HEK293T (cell line): ENCODE data around the gene GHRL.

ENCODE experiments used
- CTCF ChIA-PET: fragments of 350-600 bp; formaldehyde crosslinking; extraction: SDS; loops from one replicate; lab custom pipeline; 2021; ENCODE audit warnings: antibody characterized with exemption, inconsistent platforms; lab: Yijun Ruan, JAX
- POLR2A ChIA-PET: fragments of 350-600 bp; formaldehyde crosslinking; extraction: SDS; loops from one replicate; lab custom pipeline; 2020; ENCODE audit warnings: antibody characterized with exemption, inconsistent platforms; lab: Yijun Ruan, JAX
- DNase-seq: peaks from one replicate; pipeline ENCODE4 v3.0.0; 2012; ENCODE audit warnings: mixed read lengths; ENCODE audit errors: extremely low spot score
- ARNT ChIP-seq: fragments of 450-650 bp; IDR thresholded peaks from 2 replicates; pipeline ENCODE4 v1.6.1; 2017; ENCODE audit warnings: mild to moderate bottlenecking
- BHLHE40 ChIP-seq: fragments of 450-650 bp; IDR thresholded peaks from 2 replicates; pipeline ENCODE4 v1.6.1; 2016; ENCODE audit warnings: mild to moderate bottlenecking, moderate library complexity, borderline replicate concordance
- CTBP1 ChIP-seq: fragments of 450-650 bp; IDR thresholded peaks from 2 replicates; pipeline ENCODE4 v1.6.1; 2016; ENCODE audit warnings: borderline replicate concordance
- ELF4 ChIP-seq: fragments of 450-650 bp; IDR thresholded peaks from 2 replicates; pipeline ENCODE4 v1.6.1; 2017; ENCODE audit warnings: antibody characterized with exemption
- FOXA1 ChIP-seq: fragments of 450-650 bp; IDR thresholded peaks from 2 replicates; pipeline ENCODE4 v1.6.1; 2016; ENCODE audit warnings: mild to moderate bottlenecking
- FOXK2 ChIP-seq: fragments of 450-650 bp; IDR thresholded peaks from 2 replicates; pipeline ENCODE4 v1.6.1; 2016; ENCODE audit warnings: mild to moderate bottlenecking
- FOXM1 ChIP-seq: fragments of 450-650 bp; IDR thresholded peaks from 2 replicates; pipeline ENCODE4 v1.6.1; 2017; ENCODE audit warnings: mild to moderate bottlenecking, borderline replicate concordance
- HDGF ChIP-seq: fragments of 450-650 bp; IDR thresholded peaks from 2 replicates; pipeline ENCODE4 v1.6.1; 2017; ENCODE audit warnings: antibody characterized with exemption, borderline replicate concordance
- L3MBTL2 ChIP-seq: fragments of 450-650 bp; conservative IDR thresholded peaks from 2 replicates; pipeline ENCODE4 v1.6.1; 2016; ENCODE audit warnings: mild to moderate bottlenecking
- LEF1 ChIP-seq: fragments of 450-650 bp; IDR thresholded peaks from 2 replicates; pipeline ENCODE4 v1.6.1; 2017; ENCODE audit warnings: mild to moderate bottlenecking, borderline replicate concordance
- NFRKB ChIP-seq: fragments of 450-650 bp; IDR thresholded peaks from 2 replicates; pipeline ENCODE4 v1.6.1; 2016; ENCODE audit warnings: mild to moderate bottlenecking, moderate library complexity
- SP1 ChIP-seq: fragments of 450-650 bp; IDR thresholded peaks from 2 replicates; pipeline ENCODE4 v1.6.1; 2017
- SUZ12 ChIP-seq: fragments of 450-650 bp; IDR thresholded peaks from 2 replicates; pipeline ENCODE4 v1.6.1; 2016; ENCODE audit warnings: mild to moderate bottlenecking
- TARDBP ChIP-seq: fragments of 450-650 bp; IDR thresholded peaks from 2 replicates; pipeline ENCODE4 v1.6.1; 2016
- ZNF384 ChIP-seq: fragments of 450-650 bp; IDR thresholded peaks from 2 replicates; pipeline ENCODE4 v1.6.1; 2016
- TF ChIP-seq, protein P1 (sequence below): fragments of 450-650 bp; IDR thresholded peaks from 2 replicates; pipeline ENCODE4 v1.6.1; 2016

GHRL gene

DNA sequence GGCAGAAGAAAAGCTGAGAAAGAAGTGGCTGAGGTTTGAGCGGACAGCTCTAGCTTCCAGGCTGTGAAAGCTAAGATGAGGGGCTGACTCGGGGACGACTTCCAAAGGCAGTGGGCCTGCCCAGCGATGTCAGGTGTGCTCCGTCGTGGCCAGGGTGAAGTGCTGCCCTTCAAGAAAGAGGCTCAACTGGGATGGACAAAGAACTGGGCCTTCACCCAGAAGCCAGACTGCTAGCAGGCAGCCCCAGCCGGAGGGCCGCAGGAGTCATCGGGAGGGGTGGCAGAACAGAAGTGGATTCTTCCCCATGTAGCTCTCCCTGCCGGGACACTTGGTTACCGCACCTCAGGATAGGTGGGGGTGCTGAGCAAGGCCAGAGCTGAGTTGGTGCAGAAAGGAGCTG lies 41.3 kb upstream of the GHRL start:
- POLR2A ChIA-PET = no interaction called here
- no peak for DNase-seq
- TF ChIP-seq ARNT = no peak
- TF ChIP-seq FOXA1 = no peak
- CTCF ChIA-PET = interaction anchor here (1.4 kb wide), 1 partner anchor 10 kb away, joined by 5 read pairs; no protein-coding TSS in a partner anchor

DNA sequence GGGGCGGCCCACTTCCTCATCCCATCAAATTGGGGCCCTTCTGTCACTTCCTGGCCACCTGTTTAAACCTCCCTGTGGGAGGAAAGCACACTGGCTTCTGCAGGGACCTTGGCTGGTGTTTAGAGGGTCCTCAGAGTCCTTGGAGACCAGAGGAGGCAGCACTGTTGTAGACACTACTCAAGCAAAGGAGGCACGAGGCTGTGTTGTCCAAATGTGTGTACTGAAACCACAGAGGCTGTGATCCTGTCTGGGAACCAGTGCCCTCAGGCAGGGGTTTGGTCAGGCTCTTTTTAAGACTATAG lies 40.6 kb upstream of the GHRL start:
- CTCF ChIA-PET = no interaction called here
- no peak for DNase-seq
- POLR2A ChIA-PET = no interaction called here
- TF ChIP-seq ARNT (no peak), FOXM1 (no peak), ELF4 (no peak), LEF1 (no peak), HDGF (no peak), ZNF384 (no peak), FOXK2 (no peak), SUZ12 (no peak), TARDBP (no peak), NFRKB (no peak), CTBP1 (no peak), BHLHE40 (no peak), L3MBTL2 (no peak), SP1 (no peak), FOXA1 (no peak)
- TF ChIP-seq, protein P1, sequence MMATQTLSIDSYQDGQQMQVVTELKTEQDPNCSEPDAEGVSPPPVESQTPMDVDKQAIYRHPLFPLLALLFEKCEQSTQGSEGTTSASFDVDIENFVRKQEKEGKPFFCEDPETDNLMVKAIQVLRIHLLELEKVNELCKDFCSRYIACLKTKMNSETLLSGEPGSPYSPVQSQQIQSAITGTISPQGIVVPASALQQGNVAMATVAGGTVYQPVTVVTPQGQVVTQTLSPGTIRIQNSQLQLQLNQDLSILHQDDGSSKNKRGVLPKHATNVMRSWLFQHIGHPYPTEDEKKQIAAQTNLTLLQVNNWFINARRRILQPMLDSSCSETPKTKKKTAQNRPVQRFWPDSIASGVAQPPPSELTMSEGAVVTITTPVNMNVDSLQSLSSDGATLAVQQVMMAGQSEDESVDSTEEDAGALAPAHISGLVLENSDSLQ = no peak

DNA sequence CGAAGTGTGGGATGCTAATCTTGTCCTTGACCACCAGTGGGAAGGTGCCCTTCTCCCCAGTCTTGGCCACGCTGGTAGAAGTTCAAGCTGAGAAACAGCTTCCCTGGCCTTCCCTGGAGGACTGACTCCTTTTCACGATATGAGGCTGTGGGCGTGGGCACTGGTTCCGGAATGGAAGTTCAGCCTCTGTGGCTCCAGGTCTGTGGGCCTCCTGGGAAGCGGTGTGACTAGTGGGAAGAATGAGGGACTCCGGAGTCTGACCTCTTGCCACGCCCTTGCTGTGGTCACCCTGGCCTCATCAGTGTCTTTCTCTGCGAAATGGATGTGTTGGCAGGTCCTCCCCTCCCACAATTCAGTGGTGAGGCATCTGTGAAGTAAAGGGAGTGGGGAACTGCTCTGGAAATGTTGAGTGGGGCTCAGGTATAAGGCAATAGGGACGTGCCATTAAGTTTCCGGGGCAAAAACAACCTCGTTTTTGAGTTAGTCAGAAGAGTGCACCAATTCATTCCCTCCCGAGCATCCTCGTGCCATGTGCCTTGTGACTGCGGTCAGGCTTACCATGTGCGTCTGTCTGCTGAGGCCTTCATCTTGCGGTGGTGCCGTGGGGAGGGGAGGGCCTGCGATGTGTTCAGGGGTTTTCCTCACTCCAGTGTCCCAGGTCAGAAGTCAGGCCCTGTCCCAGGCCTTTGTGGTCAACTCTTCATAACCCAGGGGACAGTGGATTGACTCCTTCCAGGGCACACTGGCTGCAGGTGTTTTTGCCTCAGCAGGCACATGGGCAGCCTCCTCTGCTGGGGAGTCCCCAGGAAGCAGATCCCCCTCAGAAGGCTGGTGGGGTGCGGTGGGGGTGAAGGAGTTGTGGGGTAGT lies 40.0 kb upstream of the GHRL start:
- DNase-seq = no peak
- ChIA-PET CTCF (no interaction called here), POLR2A (no interaction called here)
- TF ChIP-seq FOXA1 (no peak), TARDBP (no peak), L3MBTL2 (no peak), NFRKB (no peak), ELF4 (no peak), SP1 (no peak), ARNT (no peak), FOXM1 (no peak)

DNA sequence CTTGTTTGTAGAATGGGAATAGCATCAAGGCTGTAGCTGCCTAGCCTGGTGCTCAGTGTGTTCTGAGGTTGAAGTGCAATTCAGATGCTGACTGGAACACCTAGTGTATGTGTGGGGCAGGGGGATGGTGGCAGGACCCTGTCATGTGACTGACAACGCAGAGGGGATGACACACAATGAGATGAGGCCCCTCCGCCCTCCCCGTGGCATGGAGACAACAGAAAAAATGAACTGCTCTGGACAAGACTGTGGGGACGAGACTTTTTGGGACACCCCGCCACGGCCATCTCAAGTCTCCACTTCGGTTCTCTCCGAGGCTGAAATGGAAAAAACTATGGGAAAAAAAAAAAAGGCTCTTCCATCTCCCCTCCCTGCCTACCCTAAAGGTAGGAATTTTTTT lies 38.6 kb upstream of the GHRL start:
- CTCF ChIA-PET = interaction anchor here (0.9 kb wide), 1 partner anchor 13 kb away, joined by 3 read pairs; no protein-coding TSS in a partner anchor
- TF ChIP-seq SUZ12 = no peak
- TF ChIP-seq HDGF = no peak
- TF ChIP-seq ARNT = no peak
- TF ChIP-seq TARDBP = no peak
- no peak for TF ChIP-seq ELF4
- no peak for TF ChIP-seq NFRKB
- TF ChIP-seq, protein P1 = no peak
- TF ChIP-seq FOXM1 = no peak
- DNase-seq = no peak
- POLR2A ChIA-PET = interaction anchor here (1.0 kb wide), 1 partner anchor 11 kb away, joined by 3 read pairs; the partner anchor contains the start of gene SEC13

DNA sequence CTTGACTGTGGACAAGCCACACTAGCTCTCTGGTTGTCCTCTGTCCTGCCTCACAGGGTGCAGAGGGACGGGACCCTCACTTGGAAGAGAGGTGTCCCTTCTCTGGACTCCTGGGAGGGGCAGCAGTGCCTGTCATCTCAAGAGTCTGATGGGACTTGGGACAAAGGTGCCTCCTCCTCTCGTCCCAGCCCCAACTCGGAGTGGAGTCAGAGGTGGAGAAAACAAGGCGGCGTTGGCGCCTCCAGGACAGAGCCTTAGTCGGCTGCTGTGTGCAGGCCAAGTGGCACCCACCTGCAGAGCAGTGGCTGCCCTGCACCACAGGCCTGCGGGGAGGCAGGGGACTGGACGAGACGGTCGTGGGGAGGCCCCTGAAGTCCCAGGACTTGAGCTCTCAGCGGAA lies 37.6 kb upstream of the GHRL start:
- no peak for DNase-seq
- ChIA-PET CTCF (interaction anchor here (0.9 kb wide), 1 partner anchor 14 kb away, joined by 3 read pairs; no protein-coding TSS in a partner anchor), POLR2A (no interaction called here)
- no peak for TF ChIP-seq ZNF384
- no peak for TF ChIP-seq ARNT
- no peak for TF ChIP-seq BHLHE40
- TF ChIP-seq, protein P1 = no peak
- TF ChIP-seq NFRKB = no peak
- TF ChIP-seq LEF1 = no peak
- TF ChIP-seq SP1 = no peak
- TF ChIP-seq FOXK2 = no peak
- no peak for TF ChIP-seq L3MBTL2
- TF ChIP-seq HDGF = no peak
- TF ChIP-seq SUZ12 = no peak
- no peak for TF ChIP-seq ELF4
- TF ChIP-seq FOXM1 = no peak
- TF ChIP-seq FOXA1 = no peak
- no peak for TF ChIP-seq TARDBP
- TF ChIP-seq CTBP1 = no peak

DNA sequence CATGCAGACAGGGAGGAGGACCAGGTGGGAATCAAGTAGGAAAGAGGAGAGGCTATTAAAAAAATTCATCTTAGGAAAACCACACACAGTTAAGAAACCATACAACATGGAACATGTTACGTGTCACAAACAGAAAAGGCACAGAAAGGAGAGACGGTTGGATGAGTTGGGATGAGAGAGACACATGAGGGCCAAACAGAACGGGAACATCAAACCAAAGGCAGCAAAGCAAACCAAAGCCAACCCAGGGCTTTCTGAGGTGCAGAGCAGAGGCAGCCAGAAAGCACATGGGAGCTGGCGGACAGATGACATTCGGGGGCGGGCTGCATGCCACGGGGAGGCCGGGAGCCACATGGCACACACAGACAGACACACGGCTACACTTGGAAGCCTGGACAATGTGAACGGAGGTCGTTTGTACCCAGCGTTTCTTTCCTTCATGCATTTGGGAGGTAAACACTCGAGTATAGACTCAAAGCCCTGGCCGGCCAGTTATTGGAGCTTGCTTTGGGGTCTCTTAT lies 36.8 kb upstream of the GHRL start:
- DNase-seq = no peak
- POLR2A ChIA-PET = no interaction called here

More for the DNA sequence above, 36.8 kb upstream of the GHRL start:
- CTCF ChIA-PET = no interaction called here
- TF ChIP-seq ELF4 (no peak), ARNT (no peak), CTBP1 (no peak), NFRKB (no peak), FOXM1 (no peak), LEF1 (no peak), TARDBP (no peak), HDGF (no peak), SUZ12 (no peak), FOXK2 (no peak), FOXA1 (no peak), L3MBTL2 (no peak), ZNF384 (no peak), BHLHE40 (no peak), SP1 (no peak)
- TF ChIP-seq, protein P1 = no peak
